HG02610 (cell line): ENCODE data around the gene SND1.
A peak's percentile ranks its signal among the peaks of the same experiment; 100 is the strongest.
"Not testable (repeated sequence)": the region's sequence is repeated elsewhere in the genome, so short reads cannot be mapped to it uniquely, and the experiment has no call there.

Source experiments
- ATAC-seq: cut with Tn5 transposase; IDR thresholded peaks from one replicate; pipeline ENCODE4 v1.9.1; 2021; ENCODE audit warnings: mild to moderate bottlenecking, moderate library complexity; ENCODE audit not compliant: unreplicated experiment

The SND1 gene

DNA sequence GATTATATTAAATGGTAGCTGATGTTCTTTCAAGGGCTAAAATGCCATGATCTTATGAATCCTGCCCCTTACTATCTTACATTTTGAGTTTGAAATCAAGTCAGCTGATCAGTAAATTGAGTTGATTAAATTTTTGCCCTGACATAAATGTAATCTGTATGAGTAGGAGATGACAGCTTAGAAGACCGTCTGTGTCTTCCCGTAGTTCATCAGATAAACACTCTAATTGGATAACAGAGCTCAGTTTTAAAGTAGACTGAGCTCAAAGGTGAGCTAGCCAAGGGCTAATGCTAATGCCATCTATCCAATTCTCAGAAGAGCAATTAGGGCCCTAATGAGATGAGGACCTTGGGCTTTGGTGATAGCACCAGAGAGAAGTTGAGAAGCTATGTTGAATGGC, 296.3 kb downstream of the SND1 start:
- no peak for ATAC-seq

DNA sequence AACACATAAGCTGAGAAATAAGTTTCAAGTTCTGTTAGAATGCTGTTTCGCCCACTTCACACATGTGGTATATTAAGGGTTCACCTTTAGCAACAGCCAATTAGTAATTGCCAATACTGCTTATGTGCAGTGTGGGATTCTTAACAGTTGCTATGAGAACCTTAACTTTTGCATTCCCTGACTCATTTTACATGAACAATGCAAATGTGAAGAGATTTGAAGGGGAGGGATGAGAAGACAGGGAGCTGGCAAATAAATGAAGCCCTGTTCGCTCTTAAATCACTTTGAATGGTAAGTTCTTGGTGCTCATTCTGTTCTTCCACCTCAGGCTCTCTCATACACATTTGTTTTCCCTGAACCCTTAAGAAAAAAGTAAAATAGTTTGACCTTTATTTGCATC, 296.9 kb downstream of the SND1 start:
- no peak for ATAC-seq

DNA sequence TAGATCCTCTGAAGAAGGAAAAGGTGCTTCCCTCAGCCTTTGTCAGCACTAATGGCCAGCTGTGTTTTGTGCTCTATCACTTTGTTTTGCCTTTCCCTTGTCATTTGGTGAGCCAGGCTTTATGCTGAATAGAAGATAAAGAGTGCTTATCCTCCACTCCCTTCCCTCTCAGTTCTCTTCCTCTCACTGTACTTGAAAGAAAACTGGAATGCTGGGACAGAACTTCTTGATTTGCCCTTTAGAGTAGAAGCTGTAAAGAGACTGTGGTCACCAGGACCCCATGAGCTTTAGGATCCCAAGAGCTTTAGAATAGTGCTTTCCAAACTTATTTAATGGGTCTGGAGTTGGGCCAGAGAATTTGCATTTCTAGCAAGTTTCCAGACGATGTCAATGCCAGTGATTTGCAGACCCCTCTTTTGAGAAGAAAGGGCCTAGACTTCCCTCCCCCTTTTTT, 297.8 kb downstream of the SND1 start:
- no peak for ATAC-seq

DNA sequence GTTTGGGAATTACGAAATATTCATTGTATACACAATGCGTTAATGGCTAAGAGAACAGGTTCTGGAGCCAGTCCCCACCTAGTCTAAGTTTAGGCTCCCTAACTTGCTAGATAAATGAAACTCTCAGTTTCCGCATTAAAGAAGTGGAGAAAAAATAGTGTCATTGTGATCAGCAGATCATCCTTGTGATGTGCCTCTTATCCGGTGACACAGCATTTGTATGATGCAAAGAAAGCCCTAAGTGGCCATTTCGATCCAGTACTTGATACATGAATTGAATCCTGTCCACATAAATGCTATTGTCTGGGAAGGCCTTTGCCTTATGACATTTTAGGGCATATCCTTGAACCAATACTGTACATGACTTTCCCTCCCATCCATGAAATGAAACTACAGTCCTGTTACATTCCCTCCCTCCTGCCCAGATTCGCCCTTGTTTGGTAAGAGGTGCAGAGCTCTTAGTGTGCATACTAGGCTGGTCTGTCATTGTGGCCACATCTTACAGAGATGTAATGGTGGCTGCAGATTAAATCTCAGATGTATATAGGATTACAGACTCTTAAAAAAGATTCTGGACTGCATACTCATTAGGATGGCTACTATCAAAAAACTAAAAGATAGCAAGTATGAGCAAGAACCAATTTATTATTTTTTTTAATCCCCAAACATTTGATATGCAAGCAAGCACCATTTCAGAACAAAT, 298.4 kb downstream of the SND1 start:
- ATAC-seq, result no peak

DNA sequence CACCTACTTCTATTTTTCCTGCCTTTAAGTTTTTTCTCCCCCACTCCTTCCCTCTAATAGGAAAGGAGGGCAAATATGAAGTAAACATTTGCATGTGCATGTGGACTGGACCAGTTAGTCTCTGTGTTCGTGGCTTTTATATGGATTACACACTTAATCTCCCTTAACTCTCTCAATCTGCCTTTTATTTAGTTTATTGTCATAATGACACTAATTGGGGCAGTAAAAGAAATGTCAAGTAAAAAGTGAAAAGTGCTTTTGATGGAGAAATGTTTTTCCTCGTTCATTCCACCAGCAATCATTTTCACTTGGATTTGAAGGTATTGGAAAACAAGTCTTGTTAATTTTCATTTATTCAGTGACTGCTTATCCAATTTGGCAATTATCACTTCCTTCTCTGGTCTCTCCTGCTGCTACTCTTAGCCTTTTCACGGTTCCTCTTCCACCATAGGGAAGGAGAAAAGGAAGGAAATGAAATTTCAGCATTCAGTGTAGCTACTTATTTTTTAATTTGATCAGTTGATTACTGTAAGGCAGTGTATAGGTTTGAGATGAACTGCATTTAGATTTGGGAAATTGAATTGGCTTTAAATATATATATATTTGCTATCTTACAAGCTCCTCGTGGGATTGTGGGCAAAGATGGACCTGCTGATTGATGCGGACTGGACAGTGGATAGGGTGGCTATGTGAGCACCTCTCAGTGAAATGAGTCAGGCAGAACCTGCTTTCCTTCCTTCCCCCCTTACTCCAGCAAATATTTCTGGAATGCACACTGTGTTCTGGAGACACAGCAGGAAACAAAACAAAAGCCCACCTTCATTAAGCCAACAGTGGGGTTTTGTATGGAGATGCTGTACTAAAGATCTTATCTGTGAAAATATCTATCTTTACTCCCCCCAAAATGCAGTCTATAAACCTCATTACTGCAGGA, 301.7 kb downstream of the SND1 start:
- no peak for ATAC-seq

DNA sequence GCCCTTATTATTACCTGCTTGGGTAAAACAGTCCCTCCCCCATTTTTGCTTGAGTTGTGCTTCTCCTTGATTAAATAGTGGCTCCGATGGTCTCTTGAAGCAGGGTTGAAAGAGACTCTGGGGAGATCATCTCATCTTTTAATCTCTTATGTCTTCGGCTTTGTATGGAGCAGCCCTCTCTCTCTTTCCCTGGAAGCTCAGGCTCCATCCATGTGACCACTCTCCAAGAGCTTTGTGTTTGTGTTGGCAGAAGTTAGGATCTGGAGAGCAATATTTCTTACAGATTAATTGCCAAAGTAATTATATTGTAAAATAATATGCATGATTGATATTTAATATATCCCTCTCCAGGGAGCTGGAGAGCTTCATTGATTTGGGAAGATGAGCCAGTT, 302.4 kb downstream of the SND1 start:
- ATAC-seq, result no peak

DNA sequence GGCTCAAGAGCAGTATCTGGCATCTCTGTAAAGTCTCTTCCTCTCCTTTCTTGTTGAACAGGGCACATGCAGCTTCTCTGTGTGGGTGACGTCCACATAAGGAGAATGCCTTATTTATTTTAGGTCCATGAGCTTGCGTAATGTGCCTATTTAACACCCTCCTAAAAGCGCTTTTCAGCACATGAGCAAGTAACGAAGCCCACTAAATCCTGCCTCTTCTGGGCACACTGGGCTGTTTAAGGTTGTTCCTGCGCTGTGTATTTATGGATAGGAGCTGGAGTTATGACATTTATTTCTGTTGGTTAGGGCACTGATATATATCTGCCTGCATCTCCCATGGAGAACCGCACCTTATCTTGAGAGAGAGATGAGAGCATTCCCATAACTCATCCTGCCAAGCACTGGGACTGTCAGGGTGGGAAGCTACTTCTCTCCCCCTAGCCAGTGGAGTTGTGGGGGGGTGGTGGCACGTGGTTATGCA, 303.1 kb downstream of the SND1 start:
- no peak for ATAC-seq

DNA sequence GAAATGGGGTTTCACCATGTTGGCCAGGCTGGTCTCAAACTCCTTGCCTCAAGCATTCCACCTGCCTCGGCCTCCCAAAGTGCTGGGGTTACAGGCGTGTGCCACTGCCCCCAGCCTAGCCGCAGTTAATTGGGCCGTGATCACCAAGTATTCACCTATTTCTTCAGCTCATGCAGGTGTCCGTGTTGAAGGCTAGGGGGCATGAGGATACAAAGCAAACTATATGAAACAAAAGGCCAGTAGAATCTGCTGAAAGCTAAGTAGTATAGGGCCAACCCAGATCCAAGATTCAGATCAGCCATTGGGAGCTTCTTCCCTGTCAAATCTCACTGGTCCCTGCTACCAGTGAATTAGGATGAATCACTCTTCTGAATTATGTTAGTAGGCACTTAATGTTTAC, 305.9 kb downstream of the SND1 start:
- no peak for ATAC-seq

DNA sequence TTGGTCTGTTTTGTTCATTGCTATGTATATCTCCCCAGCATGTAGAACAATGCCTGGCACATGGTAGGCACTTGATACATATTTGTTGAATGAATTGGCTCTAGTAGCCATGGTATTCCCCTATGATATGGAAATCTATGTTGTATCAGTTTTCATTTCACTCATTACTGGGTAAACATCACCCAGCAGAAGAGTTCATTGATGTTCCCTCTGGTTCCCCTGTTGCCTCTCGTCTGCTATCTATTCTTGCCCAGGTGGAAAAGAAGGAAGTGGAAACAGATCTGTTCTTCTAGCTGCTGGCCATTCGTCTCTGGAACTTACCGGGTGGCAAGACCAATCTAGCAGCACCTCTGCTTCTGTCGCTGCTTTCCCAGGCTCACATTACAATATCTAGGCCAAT, 307.8 kb downstream of the SND1 start:
- ATAC-seq, result peak; percentile 83

DNA sequence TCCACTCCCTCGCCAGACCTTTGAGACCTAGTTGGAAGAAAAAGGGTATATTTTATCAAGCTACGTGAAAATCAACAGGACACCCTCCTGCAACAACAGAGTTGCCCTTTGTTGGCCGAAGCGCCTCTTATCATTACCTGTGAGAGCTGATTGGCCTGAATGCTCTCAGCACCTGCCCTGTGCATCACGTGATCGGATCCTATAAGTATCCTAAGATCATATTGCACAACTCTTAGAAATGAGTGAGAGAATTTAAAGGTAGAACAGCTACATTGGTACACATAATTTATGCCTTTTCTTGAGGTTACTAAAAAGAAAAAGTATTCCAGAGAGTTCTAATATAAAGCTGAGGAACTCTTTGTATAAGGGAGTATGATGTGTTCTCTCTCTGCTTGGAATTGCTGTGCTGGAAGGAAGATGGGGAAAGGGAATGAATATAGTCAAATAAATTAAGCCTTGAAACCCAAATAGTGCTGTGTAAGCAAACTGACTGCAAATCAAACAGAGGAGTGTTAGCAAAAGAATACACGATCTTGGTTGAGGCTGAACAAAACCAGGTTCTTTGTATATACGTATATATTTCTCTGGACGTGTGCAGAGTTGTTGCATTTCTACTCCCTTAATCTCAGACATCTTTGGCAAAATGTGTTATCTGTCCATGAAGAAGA, 309.9 kb downstream of the SND1 start:
- no peak for ATAC-seq

DNA sequence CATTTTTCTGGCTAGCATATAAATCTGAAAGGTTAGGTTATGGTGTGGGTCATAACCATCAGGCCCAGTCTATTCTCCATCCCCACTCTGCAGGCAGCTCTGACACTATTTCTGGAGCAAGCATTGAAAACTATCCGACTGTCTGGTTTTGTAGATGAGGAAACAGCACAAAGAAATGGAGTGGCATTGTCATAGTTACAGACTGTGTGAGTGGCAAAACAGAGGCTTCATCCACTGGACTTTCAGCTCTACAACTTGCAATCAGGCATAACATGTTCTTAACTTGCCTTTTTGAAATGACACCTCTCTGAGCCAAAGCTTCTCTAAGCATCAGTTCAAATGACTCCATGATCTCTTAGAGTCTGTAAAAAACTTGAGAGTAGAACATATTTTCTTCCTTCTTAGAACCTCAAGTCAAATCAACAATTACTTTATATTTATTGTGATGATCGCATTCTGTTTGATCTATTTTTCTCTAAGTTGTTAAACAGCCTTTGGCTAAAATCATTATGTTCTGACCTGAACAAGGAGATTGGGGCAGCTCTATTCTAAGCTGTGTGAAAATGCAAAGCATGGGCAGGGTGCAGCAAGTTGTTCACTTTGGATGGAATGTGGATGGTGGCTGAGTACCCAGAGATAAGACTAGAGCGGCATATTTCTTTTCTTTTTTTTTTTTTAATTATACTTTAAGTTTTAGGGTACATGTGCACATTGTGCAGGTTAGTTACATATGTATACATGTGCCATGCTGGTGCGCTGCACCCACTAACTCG, 310.8 kb downstream of the SND1 start:
- no peak for ATAC-seq

DNA sequence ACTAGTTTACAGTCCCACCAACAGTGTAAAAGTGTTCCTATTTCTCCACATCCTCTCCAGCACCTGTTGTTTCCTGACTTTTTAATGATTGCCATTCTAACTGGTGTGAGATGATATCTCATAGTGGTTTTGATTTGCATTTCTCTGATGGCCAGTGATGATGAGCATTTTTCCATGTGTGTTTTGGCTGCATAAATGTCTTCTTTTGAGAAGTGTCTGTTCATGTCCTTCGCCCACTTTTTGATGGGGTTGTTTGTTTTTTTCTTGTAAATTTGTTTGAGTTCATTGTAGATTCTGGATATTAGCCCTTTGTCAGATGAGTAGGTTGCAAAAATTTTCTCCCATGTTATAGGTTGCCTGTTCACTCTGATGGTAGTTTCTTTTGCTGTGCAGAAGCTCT, 311.9 kb downstream of the SND1 start:
- ATAC-seq, result not testable (repeated sequence)

DNA sequence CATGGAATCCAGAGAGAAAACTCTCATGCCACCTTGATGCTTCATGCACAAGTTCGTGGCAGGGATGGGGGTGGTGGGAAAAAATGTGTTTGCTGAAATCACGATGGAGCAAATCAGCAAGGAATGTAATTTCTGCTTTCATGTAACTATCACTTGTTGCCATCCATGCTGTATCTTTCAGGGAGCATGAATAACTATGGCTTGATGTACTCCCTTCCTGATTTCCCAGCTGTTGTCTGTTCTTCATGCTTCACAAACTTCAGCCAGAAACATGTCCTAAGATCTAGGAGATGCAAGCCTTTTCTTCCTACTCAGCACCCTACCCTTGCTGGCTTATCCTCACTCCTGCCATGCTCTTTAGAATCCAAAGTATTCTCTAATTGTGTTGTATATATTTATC, 315.3 kb downstream of the SND1 start:
- no peak for ATAC-seq

DNA sequence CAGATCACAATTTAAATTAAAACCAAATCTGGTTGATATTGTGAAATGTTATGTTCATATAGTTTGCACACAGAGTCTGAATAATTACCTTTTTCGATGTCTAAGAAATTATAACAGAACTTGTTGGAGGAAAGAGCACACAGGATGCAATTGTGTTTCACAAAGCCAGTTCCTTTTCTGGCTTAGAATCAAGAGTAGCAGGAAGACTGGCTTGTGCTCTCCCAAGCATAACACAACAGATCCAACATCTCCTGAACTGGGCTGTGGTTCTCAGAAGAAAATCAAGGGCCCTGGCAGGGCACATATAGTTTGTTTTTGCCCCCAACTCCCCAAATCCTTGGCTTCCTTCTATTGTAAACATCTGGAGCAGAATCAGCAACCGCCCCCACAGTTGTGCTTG, 316.6 kb downstream of the SND1 start:
- ATAC-seq, result no peak

DNA sequence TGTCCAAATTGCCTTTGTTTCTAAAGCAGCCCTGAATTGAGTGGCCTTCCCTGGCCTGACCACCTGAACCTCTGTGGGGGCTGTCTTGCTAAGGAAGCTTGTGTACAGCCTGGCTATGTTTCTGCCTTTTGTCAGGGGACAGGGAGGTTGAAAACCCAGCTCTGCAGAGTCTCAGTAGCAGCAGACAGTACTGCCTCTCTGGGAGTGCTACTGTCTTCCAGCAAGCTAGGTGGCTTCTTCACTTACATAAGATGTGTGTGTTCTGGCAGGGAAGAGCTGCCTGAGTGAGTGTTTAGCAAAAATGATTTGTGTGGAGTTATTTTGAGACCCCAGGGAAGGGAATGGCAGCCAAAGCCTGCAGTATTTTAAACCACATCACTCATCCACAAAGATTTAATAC, 321.8 kb downstream of the SND1 start:
- no peak for ATAC-seq

DNA sequence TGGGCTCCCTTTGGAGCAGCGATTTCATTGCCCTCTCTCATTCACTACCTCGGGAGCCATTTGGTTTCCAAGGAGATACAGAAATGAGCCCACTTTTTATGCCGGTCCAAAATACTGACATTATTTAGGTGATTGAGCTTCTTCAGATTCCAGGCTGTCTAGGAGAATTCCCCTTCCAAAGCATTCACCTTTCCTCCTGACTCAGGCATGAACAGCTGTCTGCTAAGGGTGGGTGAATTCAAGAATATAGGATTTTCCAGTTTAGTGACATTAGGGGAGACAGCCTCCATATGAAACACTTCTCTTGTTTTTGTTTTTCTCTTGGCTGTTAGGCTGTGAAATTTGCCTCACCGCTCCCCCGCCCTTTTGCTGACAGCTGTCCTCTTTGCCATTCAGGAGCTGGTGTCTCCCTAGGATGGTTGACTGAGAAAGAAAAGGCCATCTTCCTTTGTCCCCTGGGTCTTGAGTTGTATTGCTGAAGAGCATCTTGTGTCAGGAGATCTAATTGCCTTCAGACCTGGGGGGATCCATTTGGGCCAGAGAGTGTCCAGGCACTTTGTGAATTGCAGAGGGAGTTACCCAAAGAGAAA, 322.5 kb downstream of the SND1 start:
- ATAC-seq, result no peak

DNA sequence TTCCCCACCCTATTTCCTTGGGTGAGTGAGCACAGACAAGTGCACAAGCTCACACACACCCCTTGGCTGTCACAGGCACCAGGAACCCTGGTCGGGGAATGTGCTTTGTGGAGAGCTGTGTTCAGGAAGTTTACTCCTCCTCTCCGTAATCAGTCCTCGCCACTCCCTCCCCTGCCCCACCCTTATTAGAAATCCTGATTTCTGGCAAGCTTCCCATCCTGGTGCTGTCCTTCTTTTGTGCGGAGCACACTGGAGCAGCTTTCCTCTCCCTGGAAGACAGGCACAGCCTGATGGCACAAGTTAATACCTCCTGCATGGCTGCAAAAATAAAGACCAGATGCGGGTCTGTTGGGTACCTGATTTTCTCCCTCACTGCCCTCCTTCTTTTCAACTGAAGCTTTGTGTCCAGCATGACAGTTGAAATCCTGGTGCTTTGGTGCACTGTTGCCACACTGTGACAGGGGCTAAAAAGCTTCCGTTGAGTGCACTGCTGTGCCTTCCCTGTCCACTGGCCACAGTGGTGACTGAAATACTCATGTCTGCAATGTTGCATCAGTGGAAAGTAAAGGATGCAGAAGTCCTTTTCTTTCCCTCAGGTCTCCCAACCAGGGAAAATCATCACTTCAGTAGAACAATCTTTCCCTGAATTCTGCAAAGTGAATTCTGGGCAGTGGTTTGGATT, 324.2 kb downstream of the SND1 start:
- no peak for ATAC-seq

DNA sequence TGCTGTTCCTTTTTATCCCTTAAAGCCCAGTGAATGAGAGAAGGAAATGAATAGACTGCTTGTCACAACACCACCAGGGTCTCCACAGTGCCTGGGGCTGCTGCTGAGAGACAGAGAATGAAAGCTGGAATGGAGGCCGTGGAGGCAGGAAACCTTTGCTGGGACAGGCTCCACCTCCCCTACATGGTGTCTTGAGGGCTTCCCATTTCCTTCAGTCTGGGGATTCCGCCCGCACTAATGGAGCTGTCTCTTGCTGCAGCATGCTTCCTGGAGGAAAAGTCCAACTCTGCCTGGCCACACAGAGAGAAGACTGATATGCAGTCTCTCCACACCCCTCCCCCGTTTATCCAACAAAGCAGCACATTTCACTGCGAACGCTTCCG, 324.7 kb downstream of the SND1 start:
- ATAC-seq, result no peak

DNA sequence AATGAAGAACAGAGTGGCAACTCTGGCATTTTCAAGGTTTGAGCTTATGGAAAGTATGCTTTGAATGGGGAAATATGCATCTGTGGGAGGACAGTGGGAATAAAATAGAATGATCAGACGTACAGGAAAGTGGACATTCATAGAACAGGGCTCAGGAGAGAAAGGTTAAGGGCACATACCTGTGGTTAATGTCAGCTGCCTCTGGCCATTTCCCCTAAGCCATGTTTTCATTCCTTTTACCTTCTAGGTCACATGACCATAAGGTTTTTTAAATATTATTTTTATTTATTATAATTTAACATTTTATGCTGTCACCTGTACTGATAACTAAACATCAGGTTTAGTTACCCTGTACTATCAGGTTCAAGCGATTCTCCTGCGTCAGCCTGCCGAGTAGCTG, 326.4 kb downstream of the SND1 start:
- no peak for ATAC-seq
